ENCODE measurements around the gene FHOD3. TPM values are rescaled to one million over a fixed set of nuclear protein-coding genes. Genes with fewer than 3 reads are reported as not detected.

Gene FHOD3
- total and polyA plus RNA-seq, 2 of the 8 experiments (the other 6 are each of a cell fraction or from before 2014, with no cell fraction given) = 9.7 to 10.5 TPM

DNA sequence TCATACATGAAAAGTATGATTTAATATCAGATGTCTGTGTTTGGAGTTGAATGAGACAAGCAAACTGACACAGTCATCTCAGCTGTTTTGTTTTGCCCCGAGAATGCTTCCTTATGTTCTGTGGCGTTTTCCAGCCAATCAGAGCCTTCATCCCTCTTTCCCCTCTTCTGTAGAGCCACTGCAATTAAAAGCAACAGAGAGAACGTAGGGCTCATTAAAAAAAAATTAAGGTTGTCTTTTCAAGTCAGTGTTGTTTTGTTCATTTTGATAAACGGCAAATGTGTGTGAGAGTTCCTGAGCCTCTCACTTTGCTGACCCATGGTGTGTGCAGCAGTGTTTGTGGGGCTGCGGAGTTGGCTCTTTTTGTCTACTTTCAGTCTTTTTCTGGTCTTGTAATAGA is 216.0 kb downstream of the FHOD3 start:
- no peak overlapping the region for H2AK5ac ChIP-seq (ENCODE audit: low read depth, low read length)
- H4K5ac ChIP-seq (ENCODE audit: insufficient read length, low read depth, low read length) = no peak overlapping the region
- no peak overlapping the region for H4K91ac ChIP-seq (replicated peaks; ENCODE audit: insufficient read length, low read length)
- no peaks in the 10 kb centered on the region for H3K79me2 ChIP-seq (ENCODE audit: control insufficient read depth in 1 of 2, insufficient read depth in 2 of 2, low read length in 2 of 2)
- no peak overlapping the region for H3K9ac ChIP-seq (replicated peaks in 1 of 4; ENCODE audit: extremely low read depth in 1 of 4, low read depth in 3 of 4, low read length in 3 of 4)
- H3K27me3 ChIP-seq (replicated peaks in 1 of 4; ENCODE audit: control insufficient read depth in 3 of 4, extremely low read depth in 1 of 4, insufficient read depth in 3 of 4, low read length in 3 of 4) = no peaks in the 10 kb centered on the region
- H3K14ac ChIP-seq (ENCODE audit: insufficient read length) = no peak overlapping the region
- POLR2A ChIA-PET (ENCODE audit: partially characterized antibody) = no interaction called here
- H3K4me1 ChIP-seq (replicated peaks in 1 of 4; ENCODE audit: control insufficient read depth in 3 of 4, insufficient read depth in 4 of 4, low read length in 3 of 4) = peaks cover 0 to 4% (median 2%) of the 10 kb centered on the region in 4 experiments; a peak in 4 of 7 replicates
- H3K4me3 ChIP-seq (ENCODE audit: extremely low read depth in 1 of 4, insufficient read depth in 2 of 4, low read depth in 3 of 4, low read length in 4 of 4) = no peak overlapping the region
- TF ChIP-seq EGR1 (IDR thresholded peaks at IDR 0.05; ENCODE audit: borderline replicate concordance, low read depth, low read length) (no peak), JUND (IDR thresholded peaks at IDR 0.05; ENCODE audit: low read length) (no peak)
- H4K20me1 ChIP-seq (replicated peaks in 1 of 2; ENCODE audit: control insufficient read depth in 1 of 2, insufficient read depth in 2 of 2, low read length in 2 of 2) = no peaks in the 10 kb centered on the region
- no peak overlapping the region for H3K18ac ChIP-seq (ENCODE audit: extremely low read depth, low read length)
- H3K4ac ChIP-seq (replicated peaks; ENCODE audit: insufficient read length, low read depth, low read length) = no peak overlapping the region
- H2BK20ac ChIP-seq (ENCODE audit: low read length) = no peak overlapping the region
- H2BK12ac ChIP-seq (ENCODE audit: low read depth, low read length) = no peak overlapping the region
- no peak overlapping the region for H3K56ac ChIP-seq (replicated peaks; ENCODE audit: insufficient read length, low read depth, low read length)
- WGBS, 2 experiments (ENCODE audit: extremely low coverage in 1 of 2, insufficient coverage in 1 of 2, insufficient read length in 1 of 2, insufficient replicate concordance in 2 of 2, low coverage in 1 of 2, low lambda C conversion rate in 2 of 2, missing lambda C conversion rate in 1 of 2) = 57% methylated on average over 5 of the region's 5 CpGs; no CpG with 5 or more reads in 1 of the 2 experiments
- no peak overlapping the region for H2BK15ac ChIP-seq (ENCODE audit: low read length)
- H3K36me3 ChIP-seq (ENCODE audit: control insufficient read depth in 2 of 4, insufficient read depth in 4 of 4, low read length in 3 of 4) = no peaks in the 10 kb centered on the region
- H3K9me3 ChIP-seq (ENCODE audit: insufficient read depth in 2 of 2, low read depth in 1 of 2, low read length in 1 of 2) = no peaks in the 10 kb centered on the region
- 0 out of 2 replicates have a peak, but pooled peaks cover 3% of the 10 kb centered on the region for H3K79me1 ChIP-seq (ENCODE audit: low read depth, low read length)
- CTCF ChIA-PET (ENCODE audit: partially characterized antibody) = interaction anchor here (2.3 kb wide), 1 partner anchor 11 kb away, joined by 8 read pairs; no protein-coding TSS in a partner anchor
- no peak overlapping the region for H2AFZ ChIP-seq (ENCODE audit: low read length)
- H4K8ac ChIP-seq (ENCODE audit: extremely low read depth, insufficient read depth, low read length) = no peak overlapping the region
- H3K4me2 ChIP-seq (ENCODE audit: insufficient read depth in 1 of 2, low read depth in 2 of 2, low read length in 2 of 2) = no peak overlapping the region
- no peaks in the 10 kb centered on the region for H3K23me2 ChIP-seq (ENCODE audit: low read depth, low read length)
- no peak overlapping the region for H2BK120ac ChIP-seq (replicated peaks; ENCODE audit: low read depth, low read length)
- no peak overlapping the region for H3K23ac ChIP-seq (ENCODE audit: insufficient read length)
- no peak overlapping the region for H2BK5ac ChIP-seq (ENCODE audit: low read depth, low read length)
- H3K27ac ChIP-seq (ENCODE audit: low read depth, low read length) = no peak overlapping the region
- peak in 1 of 2 experiments; percentile 26 for DNase-seq (ENCODE audit: low read depth in 1 of 2, low spot score in 2 of 2)
- FAIRE-seq = no peak
